D721Med (cell line): Measurements from ENCODE around the gene INS.
"Not testable (repeated sequence)": the region's sequence is repeated elsewhere in the genome, so short reads cannot be mapped to it uniquely, and the experiment has no call there.

Experiments used
- DNase-seq: peaks from one replicate; pipeline ENCODE4 v3.0.0; 2011; ENCODE audit warnings: low spot score; ENCODE audit not compliant: insufficient read length
- FAIRE-seq: peaks from 2 replicates; lab custom pipeline; 2011; peaks lifted over from hg19 to GRCh38; lab: Jason Lieb, UNC
- CTCF ChIP-seq: IDR thresholded peaks from 2 replicates; pipeline ENCODE4 v1.5.1; 2012; ENCODE audit warnings: mild to moderate bottlenecking, control low read depth; ENCODE audit not compliant: insufficient read depth; ENCODE audit errors: missing control alignments

INS gene

GRCh38 chr11:2179516-2179915 lies 18.5 kb upstream of the INS start:
- no peak for DNase-seq
- no peak for TF ChIP-seq CTCF
- no peak for FAIRE-seq

DNA sequence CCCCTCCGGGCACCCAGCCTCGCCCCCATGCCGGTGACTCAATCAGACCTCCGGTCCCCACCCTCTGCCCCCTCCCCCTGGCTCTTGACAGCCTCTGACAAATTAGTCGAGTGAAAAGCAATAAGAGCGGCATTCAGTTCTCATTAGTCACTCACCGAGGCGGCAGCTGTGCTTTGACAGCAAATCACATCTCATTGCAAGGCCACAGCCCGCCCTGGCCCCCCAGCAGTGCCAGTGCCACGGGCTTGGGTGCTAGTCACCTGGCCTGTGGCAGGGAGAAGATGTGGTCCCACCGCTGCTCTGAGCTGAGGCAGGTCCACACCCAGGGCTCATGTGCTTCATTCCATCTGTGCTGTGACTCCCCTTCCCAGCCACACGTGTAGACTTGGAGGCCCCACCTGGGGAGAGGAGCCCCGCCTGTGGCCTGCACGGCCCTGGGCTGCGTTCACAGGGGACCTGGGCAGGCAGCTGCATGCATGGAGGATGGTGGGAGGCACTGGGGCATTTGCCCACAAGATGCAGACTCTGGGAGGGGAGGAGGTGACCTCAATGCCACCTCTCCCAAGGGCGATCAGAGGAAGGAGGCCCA lies 18.0 kb upstream of the INS start:
- no peak for FAIRE-seq
- TF ChIP-seq CTCF = no peak
- DNase-seq = no peak

DNA sequence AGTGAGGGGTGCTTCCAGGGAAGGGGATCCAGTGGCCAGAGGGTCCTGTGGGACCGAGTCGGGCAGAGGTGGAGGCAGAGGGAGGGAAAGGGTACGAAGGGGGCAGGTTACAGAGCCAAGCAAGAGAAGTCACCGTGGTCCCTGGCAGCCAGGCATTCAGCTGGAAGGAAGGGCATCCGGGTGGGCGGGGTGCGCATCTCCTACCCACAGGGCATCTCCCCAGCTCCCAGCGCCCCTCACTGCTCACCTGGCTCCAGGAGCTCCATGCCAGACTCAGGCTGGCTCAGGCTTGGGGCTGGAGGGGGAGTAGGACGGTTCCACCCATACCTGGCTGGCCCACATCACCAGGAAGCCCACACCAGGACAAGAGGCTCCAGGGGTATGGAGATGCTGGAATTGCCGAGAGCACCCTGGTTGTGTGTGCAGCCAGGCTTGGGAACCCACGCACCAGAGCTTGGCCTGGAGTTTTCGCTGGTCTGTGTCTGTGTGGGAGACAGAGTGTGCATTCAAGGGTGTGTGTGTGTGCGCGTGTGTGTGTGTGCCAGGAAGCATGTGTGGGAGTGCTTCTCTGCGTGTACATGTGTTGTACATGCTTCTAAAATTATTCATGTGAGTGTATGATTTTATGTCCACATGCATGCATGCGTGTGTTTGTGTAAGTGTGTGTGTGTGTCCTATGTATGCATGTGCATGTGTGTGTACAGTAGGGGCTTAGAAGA lies 17.2 kb upstream of the INS start:
- not testable (repeated sequence) for FAIRE-seq, DNase-seq

DNA sequence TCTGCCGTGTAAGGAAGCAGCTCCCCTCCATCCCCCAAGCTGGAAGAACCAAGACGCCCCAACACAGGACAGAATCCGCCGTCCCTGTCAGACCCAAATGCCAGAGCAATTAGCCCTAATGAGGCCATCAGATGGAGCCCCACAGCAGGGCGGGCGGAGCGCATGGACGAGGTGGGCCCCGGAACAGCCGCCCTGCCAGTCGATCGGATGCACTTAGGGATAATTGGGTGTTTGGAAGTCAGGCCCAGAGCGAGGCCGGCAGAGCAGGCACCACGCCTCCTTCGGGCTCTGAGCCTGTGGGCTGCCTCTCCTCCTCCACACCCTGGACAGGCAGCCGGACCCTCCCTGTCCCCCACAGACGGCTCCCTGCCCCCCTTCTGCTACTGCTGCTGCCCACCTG lies 16.1 kb upstream of the INS start:
- FAIRE-seq (no peak), DNase-seq (no peak)
- no peak for TF ChIP-seq CTCF

- DNase-seq (no peak), FAIRE-seq (no peak)
- TF ChIP-seq CTCF = no peak
Measured at GRCh38 chr11:2176389-2176900, 15.4 kb upstream of the INS start.

GRCh38 chr11:2175659-2176058 lies 14.7 kb upstream of the INS start:
- no peak for TF ChIP-seq CTCF
- no peak for FAIRE-seq
- no peak for DNase-seq

GRCh38 chr11:2174361-2174760 lies 13.4 kb upstream of the INS start:
- FAIRE-seq = no peak
- no peak for TF ChIP-seq CTCF

More at GRCh38 chr11:2174361-2174760, 13.4 kb upstream of the INS start:
- DNase-seq = no peak
